NCI-H2171 treated with DMSO at 0.1 percent for 48 hours (cell line): ENCODE data around the gene CLRN1.
A peak's percentile ranks its signal among the peaks of the same experiment; 100 is the strongest.

ENCODE experiments used
- DNase-seq: peaks from one replicate; lab custom pipeline; 2025; lab: John Stamatoyannopoulos, UW

Gene CLRN1

DNA sequence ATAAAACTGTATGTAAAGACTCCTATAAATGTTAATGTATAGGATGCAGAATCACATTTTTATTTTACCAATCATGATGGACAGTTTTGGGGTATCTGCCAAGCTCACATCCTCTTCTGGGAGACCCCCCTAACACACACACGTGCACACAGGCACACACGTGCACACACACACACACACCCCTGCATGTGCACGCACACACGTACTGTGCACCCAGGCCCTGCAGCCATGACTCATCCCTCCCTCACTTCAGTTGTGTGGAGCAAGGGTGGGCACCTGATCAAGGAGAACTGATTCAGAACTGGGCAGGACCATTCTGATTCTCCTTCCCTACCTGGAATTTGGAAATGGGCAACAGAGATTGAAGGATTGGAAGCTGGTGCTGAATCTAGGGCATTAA lies 51.3 kb downstream of the CLRN1 start:
- DNase-seq, result no peak

- DNase-seq, result no peak
Measured at GRCh38 chr3:150920236-150920635, 52.3 kb downstream of the CLRN1 start.

DNA sequence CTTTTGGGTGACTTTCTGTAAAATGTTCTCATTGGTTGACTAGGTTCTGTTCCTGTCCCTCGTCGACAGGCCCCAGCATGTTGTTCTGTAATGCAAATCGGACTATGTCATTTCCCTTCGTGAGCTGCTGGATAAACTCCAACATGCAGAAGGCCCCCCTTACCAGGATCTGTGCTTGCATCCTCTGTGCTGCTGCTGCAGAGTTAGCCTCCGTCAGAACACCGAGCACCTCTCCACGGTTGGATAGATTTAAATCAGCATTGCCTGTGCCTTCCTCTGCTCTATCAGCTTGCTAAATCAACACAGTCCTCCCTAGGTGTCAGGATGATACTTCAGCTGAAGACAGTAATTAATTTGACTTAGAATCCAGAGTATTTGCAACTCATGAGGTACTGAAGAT lies 54.6 kb downstream of the CLRN1 start:
- no peak for DNase-seq

DNA sequence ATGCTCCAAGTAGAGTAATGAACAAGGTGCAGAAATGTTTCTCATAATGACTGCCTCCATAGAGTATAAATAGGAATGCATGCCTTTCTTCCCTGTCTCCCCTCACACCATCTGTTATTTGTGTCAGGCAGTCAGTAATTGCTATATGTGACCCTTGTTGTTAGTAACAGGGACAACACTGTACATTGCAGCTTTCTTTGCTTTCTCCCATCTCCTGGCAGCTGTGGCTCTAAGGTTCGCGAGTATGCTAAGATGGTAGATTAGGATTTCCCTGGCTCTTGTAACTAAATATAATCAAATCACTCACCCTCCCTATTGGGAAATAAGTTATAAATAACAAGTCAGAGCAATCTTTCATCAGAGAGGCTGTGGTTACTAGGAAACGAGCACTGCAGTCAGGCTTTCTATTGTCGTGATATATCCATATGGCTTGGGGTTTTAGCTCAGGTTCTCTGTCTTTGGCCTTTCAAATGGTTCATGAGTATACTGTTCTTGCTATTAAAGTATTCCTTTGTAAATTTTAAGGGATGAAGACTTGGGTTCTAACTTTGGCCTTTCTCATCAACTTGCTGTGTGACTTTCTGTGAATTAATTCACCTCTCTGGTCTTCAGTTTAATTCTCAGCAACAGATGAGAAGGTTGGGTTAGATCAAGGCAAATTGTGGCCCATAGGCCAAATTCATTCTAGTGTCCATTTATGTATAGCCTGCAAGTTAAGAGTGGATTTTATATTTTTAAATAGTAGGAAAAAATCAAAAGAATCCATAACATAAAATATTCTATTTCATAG lies 59.2 kb downstream of the CLRN1 start:
- peak; percentile 57 for DNase-seq

DNA sequence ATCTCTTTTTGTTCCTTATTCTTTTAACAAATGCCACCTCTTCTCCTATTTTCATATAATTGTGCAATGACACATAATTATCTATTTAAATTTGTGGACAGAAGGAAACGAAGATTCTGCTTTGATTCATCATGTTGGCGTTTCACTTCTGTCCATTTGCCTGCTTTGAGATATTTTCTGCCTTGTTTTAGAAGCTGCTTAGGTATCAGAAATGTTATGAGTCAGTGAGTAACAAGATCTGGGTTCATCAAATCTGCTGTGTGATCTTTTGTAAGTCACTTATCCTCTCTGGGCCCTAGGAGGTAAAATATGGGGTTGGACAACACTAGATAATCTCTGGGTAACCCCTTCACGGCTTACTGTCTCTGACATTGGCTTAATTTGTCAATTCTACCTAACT lies 60.0 kb downstream of the CLRN1 start:
- DNase-seq, result no peak

DNA sequence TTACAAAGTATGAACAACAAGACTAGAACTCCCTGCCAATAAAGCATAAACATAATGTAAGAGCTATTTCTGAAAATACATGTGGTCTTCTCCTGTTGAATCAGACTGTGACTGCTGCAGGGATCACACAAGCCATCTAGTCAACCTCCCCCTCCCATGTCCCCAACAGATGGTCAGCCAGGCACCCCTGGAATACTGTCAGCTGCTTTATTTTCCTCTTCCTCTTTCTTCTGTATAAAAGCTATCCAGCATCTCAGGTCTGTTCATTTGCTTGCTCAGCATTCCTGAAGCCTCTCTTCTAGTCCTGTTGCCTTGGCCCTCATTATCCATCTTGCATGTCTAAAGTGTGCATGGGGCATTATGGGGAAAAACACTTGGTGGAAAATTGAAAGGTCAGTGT lies 60.8 kb downstream of the CLRN1 start:
- no peak for DNase-seq

- DNase-seq, result no peak
Measured at GRCh38 chr3:150906461-150906860, 66.1 kb downstream of the CLRN1 start.

DNA sequence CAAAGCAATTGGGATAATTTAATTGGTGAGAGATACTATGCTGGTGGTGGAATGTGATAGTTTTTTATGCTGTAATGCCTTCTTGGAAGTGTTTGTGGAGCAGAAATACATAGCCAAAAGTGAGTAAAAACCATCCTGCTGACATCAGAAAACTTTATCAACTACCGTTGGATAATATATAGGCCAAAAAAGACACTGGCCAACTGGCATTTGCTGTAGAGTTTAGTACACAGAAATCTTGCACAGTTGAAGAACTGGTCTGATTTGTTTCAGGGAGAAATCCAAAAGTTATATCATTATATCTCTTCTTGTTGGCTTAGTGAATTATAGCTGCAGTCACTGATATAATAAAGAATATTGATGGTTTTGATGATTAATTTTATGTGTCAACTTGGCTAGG lies 66.8 kb downstream of the CLRN1 start:
- DNase-seq, result no peak

DNA sequence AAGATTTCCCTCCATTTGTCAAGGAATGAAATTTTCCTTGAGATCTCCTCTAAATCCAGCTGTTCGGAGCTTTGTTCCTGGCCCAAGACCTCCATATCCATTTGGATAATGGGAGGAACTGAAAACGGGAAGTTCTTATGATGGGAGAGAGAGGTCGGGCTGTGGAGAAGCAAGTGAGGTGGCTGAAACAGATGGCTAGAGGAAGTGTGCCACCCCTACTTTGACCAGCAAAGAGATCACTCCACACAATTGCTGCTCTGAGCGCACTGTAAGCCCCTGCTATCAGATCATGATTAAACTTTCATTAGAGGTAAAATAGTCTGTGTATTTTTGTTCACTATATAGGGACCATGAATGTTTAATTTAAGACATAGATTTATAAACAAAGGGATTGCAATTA lies 67.2 kb downstream of the CLRN1 start, which contains the start of gene MINDY4B:
Gene MINDY4B, minus strand, starts transcription at position 101 of the 400 bp plus-strand sequence. Its CDS starts 0 bp downstream, at position 101.
- no peak for DNase-seq

DNA sequence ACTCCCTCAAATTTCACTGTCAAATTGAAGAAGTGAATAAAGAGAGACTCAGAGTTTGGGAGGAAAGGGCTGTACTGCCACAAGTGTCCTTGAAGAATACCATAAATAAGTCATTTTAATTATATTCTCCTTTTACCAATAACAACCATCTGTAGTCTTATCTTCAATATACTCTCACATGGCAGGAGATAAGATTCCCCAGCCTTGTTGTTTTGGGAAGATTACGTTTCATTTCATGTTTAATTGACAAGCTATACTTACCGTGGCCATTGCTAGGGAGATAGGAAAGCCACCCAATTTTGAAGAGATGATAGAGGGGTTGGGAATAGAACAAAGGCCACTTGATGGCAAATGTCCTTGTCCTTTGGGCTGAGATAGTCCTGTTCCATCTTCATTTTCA lies 69.5 kb downstream of the CLRN1 start:
- no peak for DNase-seq

- no peak for DNase-seq
Measured at GRCh38 chr3:150901793-150902192, 70.7 kb downstream of the CLRN1 start.

DNA sequence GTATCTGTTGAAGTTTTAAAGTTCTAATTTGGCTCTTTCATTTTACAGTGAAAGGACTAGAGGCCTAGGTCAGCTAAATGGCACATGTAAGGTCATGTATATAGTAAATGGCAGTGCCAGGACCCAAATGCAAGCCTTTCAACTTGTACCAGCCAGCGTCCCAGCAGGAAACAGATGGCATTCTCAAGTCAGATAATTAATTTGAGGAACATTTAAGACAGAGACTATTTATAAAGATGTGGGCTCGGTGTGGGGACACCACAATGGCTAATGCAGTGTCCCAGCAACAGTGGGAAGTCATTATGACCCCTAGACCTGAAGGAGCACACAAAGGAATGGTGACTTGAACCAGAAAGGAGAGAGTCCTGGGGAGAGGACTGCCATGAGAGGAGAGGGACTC lies 73.4 kb downstream of the CLRN1 start:
- DNase-seq, result no peak

DNA sequence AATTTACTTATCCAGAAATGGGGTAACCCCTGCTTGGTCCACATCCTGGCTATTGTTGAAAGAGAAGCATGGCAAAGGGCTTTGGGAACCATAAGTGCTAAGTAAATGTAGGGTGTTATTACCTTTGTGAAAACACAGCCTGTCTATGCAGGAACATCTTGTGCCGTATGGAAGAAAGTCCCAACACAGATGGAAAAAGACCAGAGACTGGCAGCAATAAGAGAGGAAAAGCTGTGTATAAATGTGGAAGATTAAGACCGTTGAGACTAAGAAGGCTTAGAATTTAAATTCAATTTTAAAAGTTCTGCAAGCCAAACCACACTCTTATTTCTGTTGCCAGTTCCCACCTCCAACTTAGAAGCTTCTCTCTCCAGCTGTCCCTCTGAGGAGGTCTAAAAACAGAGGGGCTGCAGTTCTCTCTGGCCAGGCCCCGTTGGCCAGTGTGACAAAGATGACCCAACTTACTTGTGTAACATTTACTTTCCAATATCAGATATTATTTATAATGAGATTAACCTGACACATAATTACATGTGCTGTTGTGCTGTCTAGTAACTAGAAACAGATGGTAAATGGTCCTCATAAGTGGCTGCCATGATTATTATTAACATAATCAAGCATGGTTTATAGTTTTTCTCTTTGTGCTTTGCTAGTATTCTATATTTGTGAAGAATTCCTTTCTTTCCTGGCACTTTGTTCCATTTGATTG lies 74.3 kb downstream of the CLRN1 start:
- DNase-seq, result no peak

GRCh38 chr3:150897592-150897991 lies 74.9 kb downstream of the CLRN1 start:
- no peak for DNase-seq

GRCh38 chr3:150890831-150891230 lies 81.7 kb downstream of the CLRN1 start:
- no peak for DNase-seq

DNA sequence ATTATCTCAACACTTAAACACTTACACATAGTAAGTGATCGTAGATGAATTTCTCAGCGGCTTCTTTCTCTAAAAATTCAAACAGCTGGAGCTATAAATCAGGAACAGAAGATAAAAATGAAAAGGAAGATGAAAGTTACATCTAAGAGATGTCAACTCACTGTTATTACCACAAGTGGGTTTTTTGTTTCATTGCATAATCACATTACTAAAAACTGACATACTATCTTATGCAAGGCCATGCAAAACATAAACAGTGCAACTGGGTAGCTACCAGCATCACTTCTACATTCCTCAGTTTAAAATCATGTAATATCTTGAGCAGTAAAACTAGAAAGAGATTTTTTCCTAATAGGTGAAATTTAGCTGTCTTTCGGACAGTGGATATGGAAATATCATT lies 82.2 kb downstream of the CLRN1 start:
- DNase-seq, result no peak

DNA sequence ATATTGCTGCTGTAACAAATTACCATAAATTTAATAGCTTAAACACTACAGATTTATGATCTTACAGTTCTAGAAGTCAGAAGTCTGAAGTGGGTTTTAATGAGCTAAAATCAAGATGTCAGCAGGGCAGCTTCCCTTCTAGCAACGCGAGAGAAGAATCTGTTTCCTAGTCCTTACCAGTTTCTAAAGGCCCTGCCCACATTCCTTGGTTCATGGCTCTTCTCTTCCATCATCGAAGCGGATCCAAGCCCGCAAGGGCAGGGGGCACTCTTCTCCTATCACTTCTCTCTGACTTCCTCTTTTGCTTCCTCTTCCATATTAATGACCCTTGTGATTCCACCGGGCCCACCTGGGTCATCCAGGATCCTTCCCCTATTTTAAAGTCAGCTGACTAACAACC lies 83.4 kb downstream of the CLRN1 start:
- DNase-seq, result no peak

DNA sequence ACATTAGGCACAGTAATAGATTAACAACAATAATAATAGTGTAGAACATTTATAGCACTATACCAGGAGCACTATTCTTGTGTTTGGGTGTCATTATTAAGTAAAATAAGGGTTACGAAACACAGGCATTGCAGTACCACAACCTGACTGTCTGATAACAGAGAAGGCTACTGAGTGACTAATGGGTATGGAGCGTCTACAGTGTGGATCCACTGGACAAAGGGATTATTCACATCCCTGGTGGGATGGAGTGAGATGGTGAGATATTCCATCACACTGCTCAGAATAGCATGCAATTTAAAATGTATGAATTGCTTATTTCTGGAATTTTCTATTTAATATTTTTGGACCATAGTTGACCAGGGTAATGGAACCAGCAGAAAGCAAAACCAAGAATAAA lies 85.5 kb downstream of the CLRN1 start:
- DNase-seq, result no peak

GRCh38 chr3:150885535-150885934 lies 87.0 kb downstream of the CLRN1 start:
- DNase-seq, result no peak

GRCh38 chr3:150878996-150879575 lies 93.4 kb downstream of the CLRN1 start:
- no peak for DNase-seq

GRCh38 chr3:150878290-150878689 lies 94.2 kb downstream of the CLRN1 start:
- DNase-seq, result no peak

GRCh38 chr3:150877303-150877702 lies 95.2 kb downstream of the CLRN1 start:
- no peak for DNase-seq

GRCh38 chr3:150876611-150877265 lies 95.8 kb downstream of the CLRN1 start:
- DNase-seq, result no peak
